HEK293 (cell line): ENCODE results near the gene DNAJB11.

Experiments used
- CTCF ChIA-PET: fragments of 350-600 bp; formaldehyde crosslinking; extraction: SDS; loops from one replicate; lab custom pipeline; 2021; ENCODE audit warnings: antibody characterized with exemption; lab: Yijun Ruan, JAX
- POLR2A ChIA-PET: fragments of 300-600 bp; formaldehyde crosslinking; extraction: SDS; loops from one replicate; lab custom pipeline; 2020; ENCODE audit warnings: antibody characterized with exemption, inconsistent platforms; lab: Yijun Ruan, JAX
- H3K27ac ChIP-seq: fragments of 200-500 bp; sonication (Bioruptor generic); 2 replicates; pipeline ENCODE4 v1.5.1; 2014; ENCODE audit warnings: low read depth, low read length, control low read depth, inconsistent platforms; ENCODE audit errors: extremely low read depth
- H3K36me3 ChIP-seq, 2 experiments: fragments of 200-500 bp in 1 of 2; sonication (Bioruptor generic) in 1 of 2; 1 replicate in 1 of 2; 2 replicates in 1 of 2; pipeline ENCODE4 v1.5.1; 2014 to 2017; ENCODE audit warnings: inconsistent platforms in 2 of 2, low read length in 2 of 2; ENCODE audit not compliant: control insufficient read depth in 2 of 2, insufficient read depth in 1 of 2
- H3K4me1 ChIP-seq: fragments of 200-500 bp; sonication (Bioruptor generic); 2 replicates; pipeline ENCODE4 v1.5.1; 2014; ENCODE audit warnings: mild to moderate bottlenecking, low read length, inconsistent platforms; ENCODE audit not compliant: control insufficient read depth, insufficient read depth
- H3K4me3 ChIP-seq: 2 replicates; pipeline ENCODE4 v1.5.1; 2011; ENCODE audit warnings: low read depth, mild to moderate bottlenecking, control low read depth, low read length, moderate library complexity
- H3K9me3 ChIP-seq: fragments of 200-500 bp; sonication (Bioruptor generic); 2 replicates; pipeline ENCODE4 v1.5.1; 2014; ENCODE audit warnings: low read depth, low read length, inconsistent platforms; ENCODE audit not compliant: control insufficient read depth, insufficient read depth
- KLF10 ChIP-seq: fragments of 450-650 bp; IDR thresholded peaks from 2 replicates; pipeline ENCODE4 v1.5.1; 2018; ENCODE audit warnings: missing biosample characterization, mild to moderate bottlenecking, missing genetic modification characterization
- KLF17 ChIP-seq: fragments of 450-650 bp; formaldehyde crosslinking; IDR thresholded peaks from 2 replicates; pipeline ENCODE4 v1.5.1; 2016; ENCODE audit warnings: missing biosample characterization, missing genetic modification characterization
- OVOL3 ChIP-seq: fragments of 450-650 bp; formaldehyde crosslinking; IDR thresholded peaks from 2 replicates; pipeline ENCODE4 v1.5.1; 2016; ENCODE audit warnings: missing biosample characterization, missing genetic modification characterization
- RBAK ChIP-seq: fragments of 450-650 bp; formaldehyde crosslinking; IDR thresholded peaks from 2 replicates; pipeline ENCODE4 v1.5.1; 2016; ENCODE audit warnings: missing biosample characterization, missing genetic modification characterization
- SALL2 ChIP-seq: fragments of 450-650 bp; formaldehyde crosslinking; IDR thresholded peaks from 2 replicates; pipeline ENCODE4 v1.5.0; 2017; ENCODE audit warnings: missing biosample characterization, mild to moderate bottlenecking, missing genetic modification characterization, borderline replicate concordance
- SETDB1 ChIP-seq: IDR thresholded peaks from one replicate; pipeline ENCODE4 v1.6.1; 2017; ENCODE audit warnings: mild to moderate bottlenecking, low read length, moderate library complexity, mixed read lengths; ENCODE audit not compliant: insufficient read length
- ZBTB48 ChIP-seq: fragments of 450-650 bp; formaldehyde crosslinking; IDR thresholded peaks from 2 replicates; pipeline ENCODE4 v1.5.1; 2016; ENCODE audit warnings: missing biosample characterization, missing genetic modification characterization
- ZBTB7A ChIP-seq: fragments of 450-650 bp; formaldehyde crosslinking; IDR thresholded peaks from 2 replicates; pipeline ENCODE4 v1.5.1; 2016; ENCODE audit warnings: low read depth, missing biosample characterization, missing genetic modification characterization
- ZNF114 ChIP-seq: fragments of 450-650 bp; formaldehyde crosslinking; IDR thresholded peaks from 2 replicates; pipeline ENCODE4 v1.5.0; 2017; ENCODE audit warnings: missing biosample characterization, missing genetic modification characterization
- ZNF132 ChIP-seq: fragments of 450-650 bp; formaldehyde crosslinking; IDR thresholded peaks from 2 replicates; pipeline ENCODE4 v1.5.1; 2017; ENCODE audit warnings: missing biosample characterization, missing genetic modification characterization, borderline replicate concordance
- ZNF133 ChIP-seq: fragments of 450-650 bp; formaldehyde crosslinking; IDR thresholded peaks from 2 replicates; pipeline ENCODE4 v1.5.1; 2016; ENCODE audit warnings: missing biosample characterization, missing genetic modification characterization
- ZNF140 ChIP-seq: fragments of 450-650 bp; formaldehyde crosslinking; IDR thresholded peaks from 2 replicates; pipeline ENCODE4 v1.5.1; 2016; ENCODE audit warnings: missing biosample characterization, missing genetic modification characterization
- ZNF214 ChIP-seq: fragments of 450-650 bp; formaldehyde crosslinking; IDR thresholded peaks from 2 replicates; pipeline ENCODE4 v1.5.1; 2017; ENCODE audit warnings: missing biosample characterization, mild to moderate bottlenecking, missing genetic modification characterization, borderline replicate concordance
- ZNF24 ChIP-seq: fragments of 450-650 bp; formaldehyde crosslinking; IDR thresholded peaks from 2 replicates; pipeline ENCODE4 v1.5.1; 2016; ENCODE audit warnings: missing biosample characterization, missing genetic modification characterization
- ZNF248 ChIP-seq: fragments of 450-650 bp; formaldehyde crosslinking; IDR thresholded peaks from 2 replicates; pipeline ENCODE4 v1.5.1; 2017; ENCODE audit warnings: missing biosample characterization, missing genetic modification characterization
- ZNF391 ChIP-seq: fragments of 450-650 bp; formaldehyde crosslinking; IDR thresholded peaks from 2 replicates; pipeline ENCODE4 v1.5.1; 2016; ENCODE audit warnings: low read depth, missing biosample characterization, missing genetic modification characterization, borderline replicate concordance
- ZNF433 ChIP-seq: fragments of 450-650 bp; formaldehyde crosslinking; IDR thresholded peaks from 2 replicates; pipeline ENCODE4 v1.5.1; 2016; ENCODE audit warnings: missing biosample characterization, missing genetic modification characterization, low read depth
- ZNF514 ChIP-seq: fragments of 450-650 bp; formaldehyde crosslinking; IDR thresholded peaks from 2 replicates; pipeline ENCODE4 v1.5.1; 2016; ENCODE audit warnings: missing biosample characterization, missing genetic modification characterization
- ZNF530 ChIP-seq: fragments of 450-650 bp; formaldehyde crosslinking; IDR thresholded peaks from 2 replicates; pipeline ENCODE4 v1.5.1; 2016; ENCODE audit warnings: low read depth, missing biosample characterization, missing genetic modification characterization
- ZNF558 ChIP-seq: fragments of 450-650 bp; formaldehyde crosslinking; IDR thresholded peaks from 2 replicates; pipeline ENCODE4 v1.5.1; 2016; ENCODE audit warnings: missing biosample characterization, missing genetic modification characterization
- ZNF610 ChIP-seq: fragments of 450-650 bp; formaldehyde crosslinking; IDR thresholded peaks from 2 replicates; pipeline ENCODE4 v1.5.1; 2016; ENCODE audit warnings: missing biosample characterization, missing genetic modification characterization, borderline replicate concordance
- ZNF664 ChIP-seq: fragments of 450-650 bp; formaldehyde crosslinking; IDR thresholded peaks from 2 replicates; pipeline ENCODE4 v1.5.1; 2016; ENCODE audit warnings: missing biosample characterization, missing genetic modification characterization
- ZNF677 ChIP-seq: fragments of 450-650 bp; IDR thresholded peaks from 2 replicates; pipeline ENCODE4 v1.5.0; 2018; ENCODE audit warnings: missing biosample characterization, mild to moderate bottlenecking, missing genetic modification characterization, moderate library complexity
- ZNF701 ChIP-seq: fragments of 450-650 bp; formaldehyde crosslinking; IDR thresholded peaks from 2 replicates; pipeline ENCODE4 v1.5.1; 2016; ENCODE audit warnings: missing biosample characterization, missing genetic modification characterization
- ZNF704 ChIP-seq: fragments of 450-650 bp; formaldehyde crosslinking; IDR thresholded peaks from 2 replicates; pipeline ENCODE4 v1.5.1; 2016; ENCODE audit warnings: missing biosample characterization, missing genetic modification characterization
- ZNF777 ChIP-seq: fragments of 450-650 bp; formaldehyde crosslinking; IDR thresholded peaks from 2 replicates; pipeline ENCODE4 v1.5.1; 2017; ENCODE audit warnings: missing biosample characterization, missing genetic modification characterization, borderline replicate concordance
- ZSCAN18 ChIP-seq: fragments of 450-650 bp; formaldehyde crosslinking; IDR thresholded peaks from 2 replicates; pipeline ENCODE4 v1.5.1; 2016; ENCODE audit warnings: missing biosample characterization, missing genetic modification characterization

DNAJB11 gene

GRCh38 chr3:186622651-186623310 is 52.3 kb downstream of the DNAJB11 start:
- Histone ChIP-seq H3K9me3 (no peaks in the 10 kb centered on the region), H3K4me3 (no peak overlapping the region), H3K4me1 (no peaks in the 10 kb centered on the region), H3K36me3 (no peaks in the 10 kb centered on the region), H3K27ac (no peak overlapping the region)
- POLR2A ChIA-PET, result interaction anchor here (0.7 kb wide), 1 partner anchor 183 kb away, joined by 3 read pairs; no protein-coding TSS in a partner anchor
- TF ChIP-seq ZNF664 (peak; percentile 68; the same call in 1 of the 2 replicates), ZNF677 (no peak)
- CTCF ChIA-PET, result interaction anchor here (2.9 kb wide), 1 partner anchor 8 kb away, joined by 17 read pairs; no protein-coding TSS in a partner anchor

- TF ChIP-seq ZNF664 (no peak), ZNF140 (tag by site-specific recombination) (no peak), ZNF433 (no peak), ZBTB7A (no peak), ZNF704 (tag by site-specific recombination) (no peak), SALL2 (tag by site-specific recombination) (no peak)
- Histone ChIP-seq H3K27ac (no peak overlapping the region), H3K9me3 (no peaks in the 10 kb centered on the region), H3K4me1 (no peaks in the 10 kb centered on the region), H3K36me3 (no peaks in the 10 kb centered on the region), H3K4me3 (no peak overlapping the region)
- CTCF ChIA-PET, result interaction anchor here (2.9 kb wide), 2 partner anchors 7 to 10 kb away, joined by 12 to 17 read pairs; no protein-coding TSS in a partner anchor
- POLR2A ChIA-PET, result no interaction called here
Measured at GRCh38 chr3:186624598-186624997, 54.1 kb downstream of the DNAJB11 start.

GRCh38 chr3:186625600-186626042 is 55.1 kb downstream of the DNAJB11 start:
- no peaks in the 10 kb centered on the region for H3K4me1 ChIP-seq
- no peaks in the 10 kb centered on the region for H3K9me3 ChIP-seq
- H3K36me3 ChIP-seq, result no peaks in the 10 kb centered on the region
- TF ChIP-seq ZNF610 (tag by site-specific recombination) (no peak), ZNF133 (tag by site-specific recombination) (no peak), ZNF214 (tag by site-specific recombination) (no peak), ZNF24 (tag by site-specific recombination) (no peak), ZNF248 (no peak), ZNF777 (tag by site-specific recombination) (no peak), ZNF530 (no peak), ZSCAN18 (no peak), SETDB1 (no peak), RBAK (no peak), OVOL3 (no peak), KLF17 (tag by site-specific recombination) (no peak), KLF10 (tag by site-specific recombination) (no peak), ZNF701 (no peak), ZNF114 (tag by site-specific recombination) (no peak), ZBTB48 (tag by site-specific recombination) (no peak), ZNF132 (no peak), ZNF514 (tag by site-specific recombination) (no peak), ZNF558 (tag by site-specific recombination) (no peak), ZNF391 (tag by site-specific recombination) (no peak)
- CTCF ChIA-PET, result interaction anchor here (1.0 to 2.9 kb wide), 2 partner anchors 8 to 11 kb away, joined by 3 to 12 read pairs; no protein-coding TSS in a partner anchor
- no peak overlapping the region for H3K4me3 ChIP-seq
- H3K27ac ChIP-seq, result no peak overlapping the region
- POLR2A ChIA-PET, result no interaction called here
